A549 (cell line): ENCODE results near the gene ZNF219.

Experiments used
- EP300 ChIP-seq, 2 experiments: fragments of >200 bp; sonication (Bioruptor Twin); formaldehyde crosslinking; IDR thresholded peaks; 2 replicates in 1 of 2; 3 replicates in 1 of 2; pipeline ENCODE4 v1.6.1; 2016 to 2017
- POLR2A ChIP-seq: IDR thresholded peaks from 2 replicates; pipeline ENCODE4 v1.6.1; 2012; ENCODE audit warnings: mild to moderate bottlenecking, low read length
- ZFP36 ChIP-seq: fragments of 450-650 bp; IDR thresholded peaks from 2 replicates; pipeline ENCODE4 v1.6.1; 2014; ENCODE audit warnings: borderline replicate concordance; ENCODE audit not compliant: partially characterized antibody
- TF ChIP-seq, protein P1 (sequence below): fragments of >200 bp; sonication (Bioruptor Twin); formaldehyde crosslinking; IDR thresholded peaks from 3 replicates; pipeline ENCODE4 v1.5.1; 2016
- TF ChIP-seq, protein P2 (sequence below): IDR thresholded peaks from 2 replicates; pipeline ENCODE4 v1.6.1; 2012
- TF ChIP-seq, protein P3 (sequence below): fragments of 200-600 bp; sonication (generic); IDR thresholded peaks from 2 replicates; pipeline ENCODE4 v1.6.1; 2016; ENCODE audit warnings: antibody characterized with exemption, mild to moderate bottlenecking, moderate library complexity

DNA sequence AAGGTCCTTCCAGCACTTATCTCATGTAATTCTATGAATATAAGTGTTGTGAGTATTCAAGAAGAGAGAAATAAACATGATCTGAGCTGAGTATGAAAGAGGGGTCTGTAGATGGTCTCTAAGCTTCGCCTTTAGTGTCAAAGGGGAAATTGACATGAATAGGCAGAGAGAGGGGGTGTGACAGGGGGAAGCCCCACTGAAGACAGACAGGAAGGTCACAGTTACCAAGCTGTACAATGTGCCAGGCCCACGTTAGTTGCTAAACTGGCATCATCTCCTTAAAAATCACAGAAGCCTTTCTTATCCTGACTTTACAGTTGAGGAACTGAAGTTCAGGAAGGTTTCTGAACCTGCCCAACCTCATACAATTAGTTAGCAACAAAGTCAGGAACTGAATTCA, 20.8 kb downstream of the ZNF219 start:
- TF ChIP-seq, protein P1, sequence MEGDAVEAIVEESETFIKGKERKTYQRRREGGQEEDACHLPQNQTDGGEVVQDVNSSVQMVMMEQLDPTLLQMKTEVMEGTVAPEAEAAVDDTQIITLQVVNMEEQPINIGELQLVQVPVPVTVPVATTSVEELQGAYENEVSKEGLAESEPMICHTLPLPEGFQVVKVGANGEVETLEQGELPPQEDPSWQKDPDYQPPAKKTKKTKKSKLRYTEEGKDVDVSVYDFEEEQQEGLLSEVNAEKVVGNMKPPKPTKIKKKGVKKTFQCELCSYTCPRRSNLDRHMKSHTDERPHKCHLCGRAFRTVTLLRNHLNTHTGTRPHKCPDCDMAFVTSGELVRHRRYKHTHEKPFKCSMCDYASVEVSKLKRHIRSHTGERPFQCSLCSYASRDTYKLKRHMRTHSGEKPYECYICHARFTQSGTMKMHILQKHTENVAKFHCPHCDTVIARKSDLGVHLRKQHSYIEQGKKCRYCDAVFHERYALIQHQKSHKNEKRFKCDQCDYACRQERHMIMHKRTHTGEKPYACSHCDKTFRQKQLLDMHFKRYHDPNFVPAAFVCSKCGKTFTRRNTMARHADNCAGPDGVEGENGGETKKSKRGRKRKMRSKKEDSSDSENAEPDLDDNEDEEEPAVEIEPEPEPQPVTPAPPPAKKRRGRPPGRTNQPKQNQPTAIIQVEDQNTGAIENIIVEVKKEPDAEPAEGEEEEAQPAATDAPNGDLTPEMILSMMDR: no peak
- TF ChIP-seq EP300 (IDR thresholded peaks at IDR 0.05) (no peak), POLR2A (no peak), ZFP36 (no peak)
- TF ChIP-seq, protein P2, sequence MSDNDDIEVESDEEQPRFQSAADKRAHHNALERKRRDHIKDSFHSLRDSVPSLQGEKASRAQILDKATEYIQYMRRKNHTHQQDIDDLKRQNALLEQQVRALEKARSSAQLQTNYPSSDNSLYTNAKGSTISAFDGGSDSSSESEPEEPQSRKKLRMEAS: no peak
- TF ChIP-seq, protein P3, sequence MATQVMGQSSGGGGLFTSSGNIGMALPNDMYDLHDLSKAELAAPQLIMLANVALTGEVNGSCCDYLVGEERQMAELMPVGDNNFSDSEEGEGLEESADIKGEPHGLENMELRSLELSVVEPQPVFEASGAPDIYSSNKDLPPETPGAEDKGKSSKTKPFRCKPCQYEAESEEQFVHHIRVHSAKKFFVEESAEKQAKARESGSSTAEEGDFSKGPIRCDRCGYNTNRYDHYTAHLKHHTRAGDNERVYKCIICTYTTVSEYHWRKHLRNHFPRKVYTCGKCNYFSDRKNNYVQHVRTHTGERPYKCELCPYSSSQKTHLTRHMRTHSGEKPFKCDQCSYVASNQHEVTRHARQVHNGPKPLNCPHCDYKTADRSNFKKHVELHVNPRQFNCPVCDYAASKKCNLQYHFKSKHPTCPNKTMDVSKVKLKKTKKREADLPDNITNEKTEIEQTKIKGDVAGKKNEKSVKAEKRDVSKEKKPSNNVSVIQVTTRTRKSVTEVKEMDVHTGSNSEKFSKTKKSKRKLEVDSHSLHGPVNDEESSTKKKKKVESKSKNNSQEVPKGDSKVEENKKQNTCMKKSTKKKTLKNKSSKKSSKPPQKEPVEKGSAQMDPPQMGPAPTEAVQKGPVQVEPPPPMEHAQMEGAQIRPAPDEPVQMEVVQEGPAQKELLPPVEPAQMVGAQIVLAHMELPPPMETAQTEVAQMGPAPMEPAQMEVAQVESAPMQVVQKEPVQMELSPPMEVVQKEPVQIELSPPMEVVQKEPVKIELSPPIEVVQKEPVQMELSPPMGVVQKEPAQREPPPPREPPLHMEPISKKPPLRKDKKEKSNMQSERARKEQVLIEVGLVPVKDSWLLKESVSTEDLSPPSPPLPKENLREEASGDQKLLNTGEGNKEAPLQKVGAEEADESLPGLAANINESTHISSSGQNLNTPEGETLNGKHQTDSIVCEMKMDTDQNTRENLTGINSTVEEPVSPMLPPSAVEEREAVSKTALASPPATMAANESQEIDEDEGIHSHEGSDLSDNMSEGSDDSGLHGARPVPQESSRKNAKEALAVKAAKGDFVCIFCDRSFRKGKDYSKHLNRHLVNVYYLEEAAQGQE: no peak
